ENCODE data around the gene PLEKHH1.

The PLEKHH1 gene

DNA sequence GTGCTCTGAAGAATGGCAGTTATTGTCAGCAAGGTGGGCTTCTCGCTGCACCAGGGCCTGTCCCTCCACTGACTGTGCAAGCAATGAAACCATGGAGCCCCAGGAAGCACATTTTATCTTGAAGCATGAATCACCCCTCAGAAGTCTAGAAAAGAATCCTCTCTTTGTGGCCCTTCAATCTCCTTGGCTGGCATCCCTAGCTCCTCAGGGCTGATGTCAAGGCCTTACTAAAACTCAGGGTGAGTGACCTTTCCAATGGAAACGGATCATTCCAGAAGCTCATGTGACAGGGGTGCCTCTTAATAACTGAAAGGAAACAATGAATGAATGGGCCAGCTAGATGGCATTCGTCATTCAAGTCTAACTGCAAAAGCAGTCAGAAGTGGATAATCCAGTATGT is 22.3 kb upstream of the PLEKHH1 start:
- DNase-seq (ENCODE audit: low spot score), result no peak

DNA sequence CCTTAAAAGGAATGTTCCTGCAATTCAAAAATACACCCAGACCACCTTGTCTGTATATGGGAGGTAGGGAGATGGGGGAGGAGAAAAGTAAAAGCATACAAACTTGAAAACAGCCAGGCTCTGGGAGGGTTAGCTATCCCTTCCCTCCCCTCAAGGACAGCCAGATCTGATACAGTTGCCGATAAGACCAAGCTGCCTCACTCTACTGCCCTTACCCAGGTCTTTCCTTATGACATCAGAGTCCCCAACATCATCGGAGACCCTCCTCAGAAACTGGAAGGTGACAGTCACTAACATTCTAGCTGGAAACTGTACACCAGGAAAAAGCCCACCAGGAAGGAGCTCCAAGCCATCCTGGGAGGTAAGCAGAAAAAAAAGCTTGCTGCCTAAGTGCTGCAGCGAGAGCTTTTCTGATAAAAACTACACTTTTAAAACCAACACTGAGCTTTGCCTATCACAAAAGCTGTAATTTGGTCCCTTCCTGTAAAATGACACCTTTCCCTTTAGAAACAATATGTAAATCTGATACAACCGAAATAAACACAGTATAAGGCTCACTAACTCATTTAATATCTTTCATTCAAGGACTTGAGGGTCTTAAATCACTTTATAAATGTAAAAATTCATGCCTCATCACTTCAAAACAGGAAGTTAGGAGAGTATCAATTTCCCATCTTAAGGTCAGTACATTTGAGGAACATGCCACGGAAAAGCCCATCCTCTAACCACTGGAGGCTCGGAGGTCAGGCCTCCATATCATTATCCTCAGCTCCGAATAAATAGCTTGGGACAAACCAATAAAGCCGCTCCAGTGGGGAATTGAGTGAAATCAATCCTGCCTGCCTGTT is 20.4 kb upstream of the PLEKHH1 start:
- no peak for DNase-seq (ENCODE audit: low spot score)

DNA sequence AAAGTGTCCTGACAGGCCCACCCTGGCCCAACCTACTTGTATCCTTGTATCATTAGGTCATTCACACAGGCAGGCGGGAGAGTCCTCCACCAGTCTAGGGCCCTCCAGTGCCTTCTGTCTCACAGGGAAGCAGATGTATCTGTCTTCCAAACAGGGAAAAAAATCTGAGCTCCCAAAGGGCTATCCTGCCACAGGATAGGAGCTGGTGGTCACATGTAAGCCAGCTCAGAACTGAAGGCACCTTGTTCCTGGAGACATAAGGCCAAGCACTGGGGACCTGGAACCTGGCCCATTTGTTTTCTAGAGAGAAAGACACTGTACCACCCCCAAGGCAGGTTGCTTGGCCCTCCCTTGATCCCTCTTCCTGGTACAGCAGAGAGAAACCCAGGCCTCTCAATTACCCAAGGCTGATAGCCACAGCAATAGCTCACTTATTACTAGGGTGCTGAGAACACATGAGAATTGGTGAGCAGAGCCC is 19.4 kb upstream of the PLEKHH1 start:
- DNase-seq (ENCODE audit: low spot score), result no peak

DNA sequence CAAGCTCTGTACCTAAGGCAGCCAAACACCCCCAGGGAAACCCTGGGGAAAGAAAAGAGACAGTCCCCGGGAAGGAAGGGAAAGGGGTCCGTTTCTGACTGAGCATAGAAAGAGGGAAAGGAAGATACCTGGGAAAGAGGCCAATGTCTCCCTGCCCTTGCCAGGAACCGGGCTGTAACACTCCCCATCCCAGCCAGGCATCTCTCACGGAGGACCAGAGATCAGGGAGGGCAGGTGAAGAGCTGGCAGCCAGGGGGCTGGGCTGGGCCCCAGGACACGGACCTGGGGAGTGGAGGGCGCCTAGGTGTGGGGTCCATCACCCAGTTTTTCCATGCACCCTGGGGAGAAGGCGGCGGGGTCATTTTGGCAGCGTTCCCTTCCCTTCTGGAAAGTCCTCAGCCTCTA is 18.9 kb upstream of the PLEKHH1 start:
- no peak for DNase-seq (ENCODE audit: low spot score)

DNA sequence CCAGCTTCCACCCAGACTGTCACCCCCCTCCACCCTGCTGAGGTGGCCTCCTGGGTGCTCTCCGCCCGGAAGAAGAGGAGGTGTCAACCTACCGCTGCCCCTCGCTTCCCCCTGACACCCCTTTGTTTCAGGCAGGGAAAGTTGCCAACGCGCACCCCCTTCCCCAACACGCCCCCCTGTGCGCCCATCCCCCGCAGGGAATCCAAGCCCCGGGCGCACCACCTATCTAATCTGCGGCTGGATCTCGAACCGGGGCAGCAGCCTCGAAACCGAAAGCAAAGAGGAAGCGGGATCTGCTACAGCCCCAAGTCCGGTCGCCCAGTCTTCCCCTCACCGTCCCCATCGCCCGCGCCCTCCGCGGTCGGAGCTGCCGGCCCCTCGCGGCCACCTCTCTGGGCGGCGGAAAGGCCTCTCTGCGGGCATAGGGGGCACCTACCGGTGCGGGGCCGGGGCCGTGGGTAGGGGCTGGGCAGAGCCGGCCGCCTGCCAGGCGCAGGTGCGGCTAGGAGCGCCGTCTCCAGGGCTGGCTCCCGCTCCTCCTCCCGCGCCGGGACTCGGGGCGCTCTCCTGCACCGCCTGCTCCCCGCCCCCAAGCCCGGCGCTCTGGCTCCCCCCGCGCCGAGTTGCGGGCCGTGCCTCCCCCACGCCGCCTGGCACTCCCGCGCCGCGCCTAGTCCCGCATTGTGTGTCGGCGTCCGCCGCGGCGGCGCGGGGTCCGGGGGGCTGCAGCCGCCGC is 18.3 kb upstream of the PLEKHH1 start:
- DNase-seq (ENCODE audit: low spot score), result peak; percentile 39

DNA sequence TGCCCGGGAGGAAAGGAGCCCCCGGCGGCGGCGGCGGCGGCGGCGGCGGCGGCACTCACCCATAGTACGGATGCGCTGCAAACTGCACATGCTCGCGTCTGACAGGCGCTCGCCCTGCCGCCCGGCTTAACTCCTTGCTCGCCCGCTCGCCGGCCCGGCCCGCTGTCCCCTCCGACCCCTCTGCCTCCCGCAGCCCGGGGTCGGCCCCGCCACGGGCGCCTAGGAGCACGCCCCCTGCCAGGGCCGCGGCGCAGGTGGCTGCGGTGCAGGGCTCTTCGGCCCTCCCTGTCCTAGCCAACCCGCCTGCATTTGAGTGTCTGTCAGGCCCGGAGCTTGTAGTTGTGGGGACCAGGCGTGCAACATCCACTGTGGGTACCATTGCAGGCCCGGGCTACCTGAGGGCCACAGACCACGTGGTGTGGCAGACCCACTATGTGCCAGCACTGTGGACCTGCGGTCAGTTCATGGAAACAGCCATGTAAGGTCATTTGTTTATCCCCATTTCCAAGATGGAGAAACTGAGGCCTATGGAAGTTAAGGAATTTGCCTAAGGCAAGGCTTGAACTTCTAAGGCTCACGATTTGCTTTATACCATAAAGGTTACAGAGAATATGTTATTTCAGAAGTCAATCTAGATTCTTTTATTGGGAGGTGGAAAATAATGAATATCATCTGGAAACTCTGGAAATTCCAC is 17.6 kb upstream of the PLEKHH1 start:
- DNase-seq (ENCODE audit: low spot score), result peak; percentile 35

DNA sequence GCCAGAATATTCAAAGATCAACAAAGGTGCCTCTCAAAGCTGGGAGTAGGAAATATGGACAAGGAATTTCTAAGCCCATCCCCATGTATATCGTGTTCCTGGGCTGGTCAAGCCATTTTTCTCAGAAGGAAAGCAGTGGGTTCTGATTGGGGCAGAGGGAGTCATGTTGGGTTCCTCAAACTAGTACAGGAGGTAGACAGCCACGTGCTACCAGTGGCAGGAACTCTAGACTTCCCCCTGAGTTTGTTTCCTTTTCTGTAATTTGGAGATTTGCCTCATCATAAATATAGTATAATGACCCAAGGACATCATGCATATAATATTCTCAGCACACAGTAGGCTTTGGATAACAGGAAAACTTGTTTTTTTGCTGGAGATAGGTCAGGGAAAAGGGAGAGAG is 16.4 kb upstream of the PLEKHH1 start:
- no peak for DNase-seq (ENCODE audit: low spot score)

DNA sequence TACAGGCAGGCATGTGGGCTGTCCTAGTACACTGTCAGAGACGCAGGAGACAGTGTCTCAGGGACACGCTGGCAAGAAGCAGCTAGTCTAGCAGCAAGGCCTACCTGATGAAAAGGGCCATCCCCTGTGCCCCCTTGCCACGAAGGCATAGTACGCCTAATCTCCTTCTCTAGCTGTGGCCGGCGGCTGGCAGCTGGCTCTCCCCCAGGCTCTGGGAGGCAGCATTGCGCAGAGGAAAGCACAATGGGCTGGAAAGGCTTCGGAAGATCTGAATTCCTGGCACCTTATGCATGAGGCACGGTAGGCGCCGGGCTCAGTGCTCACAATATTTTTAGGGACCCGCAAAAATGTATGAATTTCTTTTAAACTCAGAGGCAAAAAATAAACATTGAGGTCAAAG is 16.0 kb upstream of the PLEKHH1 start:
- no peak for DNase-seq (ENCODE audit: low spot score)

DNA sequence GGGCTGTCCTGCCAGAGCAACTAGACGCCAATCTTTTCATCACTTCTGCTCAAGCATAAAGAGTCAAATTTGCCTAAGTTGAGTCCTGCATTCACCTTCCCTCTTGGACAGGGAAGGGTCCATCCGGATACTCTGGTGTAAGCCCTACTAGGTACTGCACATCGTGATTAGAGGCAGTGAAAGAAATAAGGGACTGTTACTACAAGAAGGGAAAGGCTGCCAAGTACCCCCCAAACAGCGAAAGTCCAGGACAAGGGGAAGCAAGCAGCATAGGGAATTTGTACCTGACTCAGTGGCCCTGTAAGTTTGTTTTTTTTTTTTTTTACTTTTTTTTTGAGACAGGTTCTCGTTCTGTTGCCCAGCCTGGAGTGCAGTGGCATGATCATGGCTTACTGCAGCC is 13.7 kb upstream of the PLEKHH1 start:
- no peak for DNase-seq (ENCODE audit: low spot score)

DNA sequence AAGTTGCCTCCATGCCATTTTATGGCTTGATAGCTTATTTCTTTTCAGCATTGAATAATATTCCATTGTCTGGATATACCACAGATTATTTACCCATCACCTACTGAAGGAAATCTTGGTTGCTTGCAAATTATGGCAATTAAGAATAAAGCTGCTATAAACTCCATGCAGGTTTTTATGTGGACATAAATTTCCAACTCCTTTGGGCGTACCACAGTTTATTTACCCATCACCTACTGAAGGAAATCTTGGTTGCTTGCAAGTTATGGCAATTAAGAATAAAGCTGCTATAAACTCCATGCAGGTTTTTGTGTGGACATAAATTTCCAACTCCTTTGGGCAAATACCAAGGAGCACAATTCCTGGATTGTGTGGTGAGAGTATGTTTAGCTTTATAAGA is 12.6 kb upstream of the PLEKHH1 start:
- DNase-seq (ENCODE audit: low spot score), result no peak

DNA sequence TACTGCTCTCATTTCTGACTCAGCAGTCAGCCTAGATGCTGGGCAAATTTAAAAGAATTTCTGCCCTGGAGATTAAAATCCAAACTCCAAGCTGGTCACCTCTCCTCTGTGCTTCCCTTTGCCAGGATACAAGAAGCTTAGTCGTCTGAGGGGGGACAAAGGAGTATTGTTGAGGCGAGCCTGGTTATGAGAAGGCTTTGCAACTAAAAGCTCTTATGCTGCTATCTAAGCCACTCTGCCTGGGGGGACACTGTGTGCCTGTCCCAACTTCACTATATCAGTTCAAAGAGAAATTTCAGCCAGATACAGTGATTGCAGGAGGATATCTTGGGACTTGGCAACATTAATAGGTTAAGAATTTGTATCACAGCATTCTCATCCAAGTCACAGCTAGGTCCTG is 10.8 kb upstream of the PLEKHH1 start:
- no peak for DNase-seq (ENCODE audit: low spot score)

DNA sequence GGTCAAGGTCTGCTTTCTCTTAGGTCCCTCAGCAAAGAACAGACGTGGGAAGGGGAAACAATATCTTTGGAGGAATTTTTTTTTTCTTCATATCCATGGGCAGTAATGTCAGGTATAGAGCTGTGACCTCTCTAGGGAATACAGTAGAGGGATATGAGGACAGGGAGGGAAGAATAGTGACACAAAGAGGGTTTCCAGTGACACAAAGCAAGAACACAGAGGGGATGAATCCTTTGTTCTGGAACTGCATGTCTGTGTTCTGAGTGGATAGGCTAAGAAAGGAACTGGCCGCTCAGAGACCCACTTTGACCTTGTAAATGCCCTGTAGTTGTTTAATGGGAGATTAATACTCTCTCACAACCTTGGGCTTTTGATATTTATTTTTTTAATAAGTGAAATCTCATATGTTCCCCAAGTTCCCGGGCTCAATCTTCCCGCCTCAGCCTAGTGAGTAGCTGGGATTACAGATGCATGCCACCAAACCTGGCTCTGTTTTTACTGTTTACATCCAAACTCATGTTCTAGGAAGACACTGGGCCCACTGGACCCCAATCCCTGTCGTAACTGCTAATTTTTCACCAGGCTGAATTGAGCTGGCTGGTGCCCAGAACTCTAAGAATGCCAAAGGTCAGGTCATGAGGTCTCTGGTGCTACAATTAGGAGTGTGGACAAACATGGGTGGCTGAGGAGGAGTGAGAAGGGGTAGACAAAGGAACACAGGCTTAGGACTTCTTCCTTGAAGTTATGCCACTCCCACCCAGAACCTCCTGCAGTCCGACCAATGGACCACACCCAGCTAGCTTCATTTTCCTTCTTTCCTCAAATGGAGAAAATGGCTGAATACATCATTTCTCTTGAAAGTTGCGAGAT is 9.1 kb upstream of the PLEKHH1 start:
- no peak for DNase-seq (ENCODE audit: low spot score)

DNA sequence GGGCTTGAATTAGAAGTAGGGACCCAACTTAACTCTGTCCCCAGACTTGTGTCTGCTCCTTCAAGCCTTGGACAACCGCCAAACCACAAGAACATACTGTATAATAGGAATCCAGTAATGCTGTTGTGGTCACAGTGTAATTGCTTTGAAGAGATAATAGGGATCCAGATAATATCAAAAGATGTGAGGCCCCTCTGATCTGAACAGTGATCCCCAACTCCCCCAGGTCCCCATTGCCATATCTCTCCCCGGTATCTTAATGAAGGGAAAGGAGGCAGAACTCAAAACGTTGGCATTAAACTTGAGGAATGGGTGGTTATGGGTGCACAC is 8.5 kb upstream of the PLEKHH1 start:
- DNase-seq (ENCODE audit: low spot score), result no peak

DNA sequence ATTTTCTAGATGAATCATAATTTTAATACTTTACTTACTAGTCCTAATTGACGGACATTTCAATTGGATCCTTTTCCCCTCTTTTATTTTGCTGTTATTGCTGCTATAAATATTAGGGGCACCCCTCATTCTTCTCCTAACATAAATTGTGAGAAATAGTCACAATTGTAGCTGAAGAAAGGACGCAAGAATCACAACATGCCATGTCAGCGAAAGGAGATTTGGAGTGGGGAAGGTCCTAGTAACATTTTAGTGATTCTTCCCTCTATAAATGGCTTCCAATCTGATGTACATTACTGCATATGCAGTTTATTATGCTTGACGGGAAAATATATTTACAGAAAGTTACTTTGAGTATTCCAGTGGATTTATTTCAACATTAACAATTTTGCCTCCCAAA is 7.7 kb upstream of the PLEKHH1 start:
- DNase-seq (ENCODE audit: low spot score), result no peak

DNA sequence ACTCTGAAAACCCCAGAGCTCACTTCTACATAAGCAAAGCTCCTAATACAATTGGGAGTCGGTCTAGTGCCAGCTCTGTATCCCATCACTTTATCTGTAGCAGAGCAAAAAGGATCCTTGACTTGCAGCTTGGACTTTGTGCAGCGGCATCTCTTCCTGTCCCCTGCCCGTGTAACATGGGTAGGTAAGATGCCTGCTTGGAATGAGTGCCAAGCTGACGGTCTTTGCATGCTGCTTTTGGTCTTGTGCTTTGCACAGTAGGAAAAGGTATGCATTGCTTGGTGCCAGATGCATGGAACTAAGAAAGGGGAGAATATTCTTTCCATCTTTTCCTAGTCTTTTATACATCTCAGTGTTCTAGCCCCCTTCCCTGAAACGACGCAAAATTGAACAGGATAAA is 6.9 kb upstream of the PLEKHH1 start:
- DNase-seq (ENCODE audit: low spot score), result no peak

DNA sequence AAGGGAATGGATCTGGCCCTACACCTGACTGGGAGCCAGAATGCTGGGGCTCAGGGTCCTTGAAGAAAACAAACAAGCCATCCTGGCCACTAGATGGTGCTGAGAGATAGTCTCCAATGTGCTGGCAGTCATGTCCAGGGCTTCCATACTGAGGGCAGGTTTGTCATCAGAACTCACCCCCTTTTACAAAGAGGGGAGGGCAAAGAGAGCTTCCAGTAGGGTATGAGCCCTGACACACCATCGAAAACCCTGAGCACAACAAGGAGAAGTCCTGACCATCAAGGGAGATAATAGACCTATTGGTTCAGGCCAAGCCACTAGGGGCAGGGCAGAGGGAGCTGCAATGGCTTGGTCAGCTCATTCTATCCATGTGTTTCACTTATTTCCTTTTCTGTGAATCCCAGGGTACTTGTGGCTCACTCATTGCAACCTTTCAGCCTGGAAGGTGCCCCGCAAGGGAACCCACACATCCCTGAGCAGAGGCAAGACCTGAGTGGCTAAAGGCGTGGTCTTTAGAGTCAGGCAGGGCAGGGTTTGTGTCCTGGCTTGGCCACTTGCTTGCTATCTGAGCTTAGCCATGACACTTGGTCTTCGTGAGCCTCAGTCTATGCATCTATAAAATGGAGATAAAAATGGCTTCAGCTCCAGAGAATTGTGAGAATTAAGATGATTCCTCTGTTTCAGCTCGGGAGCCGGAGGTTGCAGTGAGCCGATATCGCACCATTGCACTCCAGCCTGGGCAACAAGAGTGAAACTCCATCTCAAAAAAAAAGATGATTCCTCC is 6.2 kb upstream of the PLEKHH1 start:
- no peak for DNase-seq (ENCODE audit: low spot score)

DNA sequence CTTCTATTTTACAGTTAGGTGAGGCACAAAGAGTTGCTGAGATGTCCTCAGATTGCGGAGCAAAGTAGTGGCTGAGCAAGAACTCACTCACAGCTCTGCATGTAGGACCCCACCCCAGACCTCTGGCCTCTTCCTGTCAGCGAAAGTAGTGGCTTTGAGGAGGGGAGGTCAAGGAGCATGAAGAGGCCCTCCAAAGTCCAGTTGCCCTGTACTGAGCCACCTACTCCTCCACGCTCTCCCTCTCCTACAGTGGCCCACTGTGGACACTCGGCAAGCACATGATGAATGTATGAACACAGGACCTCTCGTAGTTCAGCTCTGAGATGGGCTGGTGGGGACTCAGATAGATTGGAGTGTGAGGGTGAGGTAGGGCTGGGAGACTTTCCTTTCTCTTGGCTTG is 5.3 kb upstream of the PLEKHH1 start:
- DNase-seq (ENCODE audit: low spot score), result no peak

DNA sequence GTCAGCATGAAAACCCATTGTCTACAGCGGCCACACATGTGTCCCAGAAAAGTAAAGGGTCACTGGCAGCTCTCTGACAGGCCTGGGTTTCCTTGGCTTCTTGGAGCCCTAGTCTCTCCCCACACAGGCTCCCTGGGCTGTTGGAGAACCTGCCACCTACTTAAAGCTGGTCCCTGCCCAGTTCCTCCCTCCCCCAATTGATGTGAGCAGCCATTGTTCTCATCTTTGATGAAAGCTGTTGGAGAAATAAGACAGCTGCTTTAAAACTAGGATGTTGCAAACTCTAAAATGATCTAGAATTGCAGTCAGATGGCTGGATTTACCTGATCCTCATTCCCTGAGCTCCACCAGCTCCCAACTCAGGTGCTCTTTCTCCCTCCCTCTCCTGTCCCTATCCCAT is 4.8 kb upstream of the PLEKHH1 start:
- no peak for DNase-seq (ENCODE audit: low spot score)

DNA sequence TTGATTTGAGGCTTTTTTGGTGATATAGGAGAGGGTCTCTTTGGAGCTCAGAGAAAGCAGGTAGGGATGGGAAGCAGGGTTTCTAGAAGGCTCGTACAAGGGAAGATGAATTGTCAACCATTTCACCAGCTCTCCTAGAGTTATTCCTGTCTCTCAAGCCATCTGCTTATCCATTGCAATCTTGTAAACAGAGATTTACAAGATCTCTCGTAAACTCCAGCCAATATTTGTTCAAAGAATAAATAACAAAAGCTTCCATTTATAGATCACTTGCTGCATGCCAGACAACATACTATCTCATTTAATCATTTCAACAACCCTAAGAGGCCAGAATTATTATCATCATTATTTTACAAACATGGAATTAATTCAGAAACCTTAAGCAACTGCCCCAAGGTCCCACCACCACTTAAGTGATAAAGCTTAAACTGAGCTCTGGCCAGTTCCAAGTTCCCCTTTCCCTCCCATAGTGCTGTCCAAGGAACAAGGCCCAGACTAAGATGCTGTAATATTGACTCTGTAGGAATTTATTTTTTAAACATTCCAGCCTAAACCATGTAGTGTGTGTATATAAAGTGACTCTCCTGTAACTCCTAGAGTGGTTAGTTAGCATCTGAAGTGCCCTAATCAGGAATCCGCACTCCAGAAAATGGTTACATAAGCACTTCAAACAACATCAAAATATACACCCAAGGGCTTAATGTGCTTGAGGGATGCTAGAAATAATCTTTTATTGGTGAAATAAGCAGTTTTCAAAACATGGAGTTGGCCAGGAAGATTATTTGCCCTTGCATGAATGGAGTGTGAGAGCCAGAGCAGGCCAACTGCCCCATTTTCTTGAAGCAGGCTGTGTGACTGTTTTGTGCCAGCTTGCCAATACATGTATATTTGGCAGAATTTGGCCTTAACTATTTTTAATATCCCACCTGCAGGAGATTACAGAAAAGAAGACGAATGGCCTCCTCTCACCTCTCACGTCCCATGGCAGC is 2.8 kb upstream of the PLEKHH1 start:
- DNase-seq (ENCODE audit: low spot score), result no peak

DNA sequence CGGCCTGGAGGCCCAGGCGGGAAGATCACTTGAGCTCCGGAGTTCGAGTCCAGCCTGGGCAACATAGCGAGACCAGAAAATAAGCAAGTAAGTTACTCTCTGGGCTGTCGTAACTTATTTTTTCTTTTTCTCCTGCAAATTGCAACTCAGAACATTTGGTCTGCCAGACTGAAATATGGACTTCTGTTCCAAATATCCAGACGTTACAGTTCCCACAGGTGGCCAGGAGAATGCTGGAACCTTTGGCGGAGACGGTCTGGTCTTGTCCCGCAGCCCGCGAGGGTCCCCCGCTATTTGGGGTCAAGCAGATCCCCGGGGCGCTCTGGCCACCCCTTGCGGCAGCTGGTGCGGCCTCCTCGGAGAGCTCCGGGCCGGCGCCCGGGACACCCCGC is 488 bp upstream of the PLEKHH1 start:
- DNase-seq (ENCODE audit: low spot score), result no peak
